Measurements from ENCODE around the gene PNLIPRP2. TPM values are rescaled to one million over a fixed set of nuclear protein-coding genes. Genes with fewer than 3 reads are reported as not detected.

Gene PNLIPRP2
- total and polyA plus RNA-seq, 7 donors = 0.01 to 0.91 (median 0.14) TPM; not detected in 3

- DNase-seq = peak in 1 of 2 donors; percentile 35
- Histone ChIP-seq H3K9me3 (no peaks in the 10 kb centered on the region), H3K27me3 (ENCODE audit: insufficient read depth in 3 of 3, low read length in 2 of 3) (peaks cover 0 to 8% (median 0%) of the 10 kb centered on the region in 3 donors), H3K4me1 (no peaks in the 10 kb centered on the region), H3K27ac (no peak overlapping the region), H3K36me3 (ENCODE audit: insufficient read depth in 1 of 2, low read depth in 1 of 2) (no peaks in the 10 kb centered on the region), H3K4me3 (peak overlapping the region; percentile 45)
- TF ChIP-seq CTCF (IDR thresholded peaks at IDR 0.05) = no peak
- WGBS, 3 donors = 21 to 35% (median 21%) methylated on average over 13 of the region's 13 CpGs
- ATAC-seq = peak; percentile 56 to 75 (median 62)
- intact Hi-C loops (cut with DNase I) = no loop called here
Observed at GRCh38 chr10:116665541-116666125, 44.9 kb downstream of the PNLIPRP2 start.

- no peak for TF ChIP-seq CTCF (IDR thresholded peaks at IDR 0.05)
Observed at GRCh38 chr10:116667484-116667883, 46.7 kb downstream of the PNLIPRP2 start.

GRCh38 chr10:116668018-116668417, 47.3 kb downstream of the PNLIPRP2 start:
- ATAC-seq (no peak), DNase-seq (no peak)
- peaks cover 0 to 8% (median 0%) of the 10 kb centered on the region in 3 donors for H3K27me3 ChIP-seq (ENCODE audit: insufficient read depth in 3 of 3, low read length in 2 of 3)
- intact Hi-C loops (cut with DNase I) = no loop called here
- H3K36me3 ChIP-seq (ENCODE audit: insufficient read depth in 1 of 2, low read depth in 1 of 2) = peaks cover 0 to 11% of the 10 kb centered on the region in 2 donors
- no peak for TF ChIP-seq CTCF (IDR thresholded peaks at IDR 0.05)
- H3K4me3 ChIP-seq = no peak overlapping the region
- 88 to 92% (median 90%) methylated on average over 9 of the region's 9 CpGs for WGBS, 3 donors
- H3K27ac ChIP-seq = no peak overlapping the region
- no peaks in the 10 kb centered on the region for H3K9me3 ChIP-seq
- no peaks in the 10 kb centered on the region for H3K4me1 ChIP-seq

More at GRCh38 chr10:116667484-116667883, 46.7 kb downstream of the PNLIPRP2 start:
- H3K27ac ChIP-seq = no peak overlapping the region
- H3K36me3 ChIP-seq (ENCODE audit: insufficient read depth in 1 of 2, low read depth in 1 of 2) = peaks cover 0 to 6% of the 10 kb centered on the region in 2 donors
- ATAC-seq = no peak
- DNase-seq = no peak
- WGBS, 3 donors = 90 to 96% (median 93%) methylated on average over 3 of the region's 3 CpGs
- H3K4me1 ChIP-seq = no peaks in the 10 kb centered on the region
- no peaks in the 10 kb centered on the region for H3K9me3 ChIP-seq
- peaks cover 0 to 8% (median 0%) of the 10 kb centered on the region in 3 donors for H3K27me3 ChIP-seq (ENCODE audit: insufficient read depth in 3 of 3, low read length in 2 of 3)
- H3K4me3 ChIP-seq = no peak overlapping the region
- intact Hi-C loops (cut with DNase I) = no loop called here

- DNase-seq (no peak), ATAC-seq (no peak)
- intact Hi-C loops (cut with DNase I) = no loop called here
- peaks cover 0 to 11% of the 10 kb centered on the region in 2 donors for H3K36me3 ChIP-seq (ENCODE audit: insufficient read depth in 1 of 2, low read depth in 1 of 2)
- no peaks in the 10 kb centered on the region for H3K4me1 ChIP-seq
- peaks cover 0 to 8% (median 0%) of the 10 kb centered on the region in 3 donors for H3K27me3 ChIP-seq (ENCODE audit: insufficient read depth in 3 of 3, low read length in 2 of 3)
- H3K9me3 ChIP-seq = no peaks in the 10 kb centered on the region
- WGBS, 3 donors = 78 to 91% (median 89%) methylated on average over 2 of the region's 2 CpGs
- H3K4me3 ChIP-seq = no peak overlapping the region
- no peak for TF ChIP-seq CTCF (IDR thresholded peaks at IDR 0.05)
- H3K27ac ChIP-seq = no peak overlapping the region
Observed at GRCh38 chr10:116668446-116668845, 47.7 kb downstream of the PNLIPRP2 start.

GRCh38 chr10:116669080-116669479, 48.3 kb downstream of the PNLIPRP2 start:
- Histone ChIP-seq H3K4me1 (no peaks in the 10 kb centered on the region), H3K4me3 (no peak overlapping the region), H3K9me3 (no peaks in the 10 kb centered on the region), H3K27me3 (ENCODE audit: insufficient read depth in 3 of 3, low read length in 2 of 3) (peaks cover 0 to 8% (median 0%) of the 10 kb centered on the region in 3 donors), H3K27ac (no peak overlapping the region), H3K36me3 (ENCODE audit: insufficient read depth in 1 of 2, low read depth in 1 of 2) (peaks cover 0 to 11% of the 10 kb centered on the region in 2 donors)
- no peak for TF ChIP-seq CTCF (IDR thresholded peaks at IDR 0.05)
- intact Hi-C loops (cut with DNase I) = no loop called here
- DNase-seq = no peak
- WGBS, 3 donors = 87 to 91% (median 90%) methylated on average over 5 of the region's 5 CpGs
- ATAC-seq = no peak
